ENCODE data around the gene HOXB3. TPM values are rescaled to one million over a fixed set of nuclear protein-coding genes. Genes with fewer than 3 reads are reported as not detected.
A peak's percentile ranks its signal among the peaks of the same experiment; 100 is the strongest.

HOXB3 gene
- total RNA-seq, 4 donors from 2014 or later: 25.7 to 57.1 (median 34.9) TPM

- H3K4me3 ChIP-seq: peak overlapping the region in 2 of 4 donors; percentile 35 to 66
- in situ Hi-C loops (cut with MboI; ENCODE audit: low pct_ligation_motif_present in 1 of 4, low pct_unique_long_range_greater_than_20kb in 1 of 4, low sequenced_read_pairs in 3 of 4): no loop called here
- no peak for TF ChIP-seq EP300 (IDR thresholded peaks at IDR 0.05; ENCODE audit: low read depth)
- no peak for TF ChIP-seq CTCF (IDR thresholded peaks at IDR 0.05)
- no peak for TF ChIP-seq POLR2A (IDR thresholded peaks at IDR 0.05)
- TF ChIP-seq POLR2AphosphoS5 (IDR thresholded peaks at IDR 0.05): no peak
- peaks cover 100% of the 10 kb centered on the region for H3K27me3 ChIP-seq
- no peaks in the 10 kb centered on the region for H3K36me3 ChIP-seq
- WGBS, 2 donors (ENCODE audit: low coverage in 1 of 2): 4 to 23% methylated on average over 5 of the region's 5 CpGs
- intact Hi-C loops (cut with DNase I; ENCODE audit: low total_unique reads): no loop called here
- peak overlapping the region; percentile 86 to 93 (median 89) for H3K27ac ChIP-seq
- DNase-seq: no peak
- peaks cover 12 to 79% (median 58%) of the 10 kb centered on the region in 4 donors for H3K4me1 ChIP-seq
- H3K9me3 ChIP-seq: no peaks in the 10 kb centered on the region
Measured at GRCh38 chr17:48624118-48624517, 34.1 kb upstream of the HOXB3 start.

GRCh38 chr17:48623583-48623982 is 33.5 kb upstream of the HOXB3 start:
- peaks cover 100% of the 10 kb centered on the region for H3K27me3 ChIP-seq
- H3K4me1 ChIP-seq: peaks cover 12 to 79% (median 60%) of the 10 kb centered on the region in 4 donors
- DNase-seq: no peak
- no peak overlapping the region for H3K4me3 ChIP-seq
- intact Hi-C loops (cut with DNase I; ENCODE audit: low total_unique reads): no loop called here
- H3K27ac ChIP-seq: peak overlapping the region in 3 of 4 donors; percentile 2 to 90 (median 15)
- WGBS, 2 donors (ENCODE audit: low coverage in 1 of 2): 27 to 86% methylated on average over 1 to 4 of the region's 4 CpGs
- TF ChIP-seq CTCF (IDR thresholded peaks at IDR 0.05) (no peak), EP300 (IDR thresholded peaks at IDR 0.05; ENCODE audit: low read depth) (no peak), POLR2AphosphoS5 (IDR thresholded peaks at IDR 0.05) (peak in 1 of 3 donors; percentile 3)
- H3K36me3 ChIP-seq: no peaks in the 10 kb centered on the region
- in situ Hi-C loops (cut with MboI; ENCODE audit: low pct_ligation_motif_present in 1 of 4, low pct_unique_long_range_greater_than_20kb in 1 of 4, low sequenced_read_pairs in 3 of 4): no loop called here
- no peaks in the 10 kb centered on the region for H3K9me3 ChIP-seq

GRCh38 chr17:48622857-48623256 is 32.8 kb upstream of the HOXB3 start:
- Histone ChIP-seq H3K36me3 (no peaks in the 10 kb centered on the region), H3K9me3 (no peaks in the 10 kb centered on the region), H3K4me3 (no peak overlapping the region), H3K27me3 (peaks cover 100% of the 10 kb centered on the region), H3K27ac (peak overlapping the region in 2 of 4 donors; percentile 2 to 8), H3K4me1 (peaks cover 12 to 78% (median 62%) of the 10 kb centered on the region in 4 donors)
- 55 to 66% methylated on average over 10 to 11 of the region's 11 CpGs for WGBS, 2 donors (ENCODE audit: low coverage in 1 of 2)
- DNase-seq: no peak
- in situ Hi-C loops (cut with MboI; ENCODE audit: low pct_ligation_motif_present in 1 of 4, low pct_unique_long_range_greater_than_20kb in 1 of 4, low sequenced_read_pairs in 3 of 4): no loop called here
- intact Hi-C loops (cut with DNase I; ENCODE audit: low total_unique reads): no loop called here
- TF ChIP-seq EP300 (IDR thresholded peaks at IDR 0.05; ENCODE audit: low read depth) (no peak), POLR2A (IDR thresholded peaks at IDR 0.05) (peak; percentile 8), POLR2AphosphoS5 (IDR thresholded peaks at IDR 0.05) (no peak), CTCF (IDR thresholded peaks at IDR 0.05) (no peak)

GRCh38 chr17:48621410-48622392 is 31.7 kb upstream of the HOXB3 start:
- peak in 1 of 3 donors; percentile 9 for TF ChIP-seq POLR2AphosphoS5 (IDR thresholded peaks at IDR 0.05)
- no peak for TF ChIP-seq POLR2A (IDR thresholded peaks at IDR 0.05)
- WGBS, 2 donors (ENCODE audit: low coverage in 1 of 2): 38 to 50% methylated on average over 6 to 39 of the region's 41 CpGs
- intact Hi-C loops (cut with DNase I; ENCODE audit: low total_unique reads): no loop called here
- H3K9me3 ChIP-seq: no peaks in the 10 kb centered on the region
- no peaks in the 10 kb centered on the region for H3K36me3 ChIP-seq
- H3K27me3 ChIP-seq: peaks cover 100% of the 10 kb centered on the region
- peaks cover 12 to 71% (median 56%) of the 10 kb centered on the region in 4 donors for H3K4me1 ChIP-seq
- H3K4me3 ChIP-seq: peak overlapping the region in 1 of 4 donors; percentile 13
- H3K27ac ChIP-seq: peak overlapping the region in 3 of 4 donors; percentile 3 to 79 (median 74)
- in situ Hi-C loops (cut with MboI; ENCODE audit: low pct_ligation_motif_present in 1 of 4, low pct_unique_long_range_greater_than_20kb in 1 of 4, low sequenced_read_pairs in 3 of 4): no loop called here
- DNase-seq: no peak

Measured in transverse colon (tissue), 4 donors.